Breast epithelium (tissue), 3 donors: Measurements from ENCODE around the gene MAD1L1.

Source experiments
- CTCF ChIP-seq, 3 donors: fragments of 450-650 bp; IDR thresholded peaks; one replicate each; pipeline ENCODE4 v1.5.1; 2016 to 2017; ENCODE audit warnings: antibody characterized with exemption in 3 of 3, mild to moderate bottlenecking in 3 of 3, moderate library complexity in 3 of 3
- POLR2A ChIP-seq: fragments of 450-650 bp; IDR thresholded peaks from one replicate; pipeline ENCODE4 v1.6.1; 2016; ENCODE audit warnings: antibody characterized with exemption, mild to moderate bottlenecking, moderate library complexity
- POLR2AphosphoS5 ChIP-seq, 3 donors: sonication (generic); formaldehyde crosslinking; IDR thresholded peaks; one replicate each; pipeline ENCODE4 v1.6.1; 2017; ENCODE audit warnings: antibody characterized with exemption in 3 of 3

- TF ChIP-seq POLR2A (no peak), CTCF (IDR thresholded peaks at IDR 0.05) (no peak), POLR2AphosphoS5 (IDR thresholded peaks at IDR 0.05) (no peak)
Observed at GRCh38 chr7:2175091-2175490, 57.7 kb downstream of the MAD1L1 start.
